C4-2B (cell line): Measurements from ENCODE around the gene FURIN.
"Not testable (repeated sequence)": the region's sequence is repeated elsewhere in the genome, so short reads cannot be mapped to it uniquely, and the experiment has no call there.

Experiments
- H3K27ac ChIP-seq: fragments of 450-650 bp; 2 replicates; pipeline ENCODE4 v1.5.1; 2017
- CTCF ChIP-seq: fragments of 450-650 bp; conservative IDR thresholded peaks from 2 replicates; pipeline ENCODE4 v1.5.1; 2017; ENCODE audit warnings: mild to moderate bottlenecking
- ZFX ChIP-seq: fragments of 450-650 bp; IDR thresholded peaks from 2 replicates; pipeline ENCODE4 v1.6.1; 2017

The FURIN gene

DNA sequence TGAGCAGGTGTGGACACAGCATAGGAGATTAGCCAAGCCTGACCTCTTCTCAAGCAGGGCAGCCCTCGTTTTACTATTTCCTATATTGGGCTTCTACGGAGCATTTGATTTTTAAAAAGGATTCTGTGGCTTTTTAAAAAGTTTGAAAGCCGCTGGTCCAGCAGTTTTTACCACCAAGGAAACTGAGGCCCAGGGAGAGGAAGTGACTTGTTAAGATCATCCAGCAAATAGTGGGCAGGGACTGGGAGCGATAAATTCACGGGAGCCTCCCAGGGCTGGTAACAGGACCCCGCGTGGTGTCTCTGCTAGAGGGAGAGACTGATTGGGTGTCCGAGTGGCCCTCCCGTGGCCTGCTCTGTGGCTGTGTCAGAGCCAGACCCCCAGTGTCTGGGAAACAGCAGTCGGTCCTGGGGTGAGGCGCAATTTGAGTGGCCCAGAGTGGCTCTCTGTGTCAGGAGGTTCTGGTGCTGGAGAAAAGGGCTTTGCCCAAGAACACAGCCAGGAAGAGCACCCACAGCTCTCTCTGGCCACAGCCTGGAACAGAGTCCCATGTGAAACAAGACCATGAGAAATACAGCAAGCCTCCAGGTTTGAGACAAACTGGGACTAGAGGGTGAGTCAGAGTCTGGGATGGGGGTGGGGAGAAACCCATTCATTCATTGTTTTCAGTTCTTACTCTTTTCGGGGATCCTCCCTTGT lies 4.2 kb downstream of the FURIN start:
- H3K27ac ChIP-seq: no peak overlapping the region; the same call in 1 of the 2 replicates
- no peak for TF ChIP-seq ZFX
- no peak for TF ChIP-seq CTCF

DNA sequence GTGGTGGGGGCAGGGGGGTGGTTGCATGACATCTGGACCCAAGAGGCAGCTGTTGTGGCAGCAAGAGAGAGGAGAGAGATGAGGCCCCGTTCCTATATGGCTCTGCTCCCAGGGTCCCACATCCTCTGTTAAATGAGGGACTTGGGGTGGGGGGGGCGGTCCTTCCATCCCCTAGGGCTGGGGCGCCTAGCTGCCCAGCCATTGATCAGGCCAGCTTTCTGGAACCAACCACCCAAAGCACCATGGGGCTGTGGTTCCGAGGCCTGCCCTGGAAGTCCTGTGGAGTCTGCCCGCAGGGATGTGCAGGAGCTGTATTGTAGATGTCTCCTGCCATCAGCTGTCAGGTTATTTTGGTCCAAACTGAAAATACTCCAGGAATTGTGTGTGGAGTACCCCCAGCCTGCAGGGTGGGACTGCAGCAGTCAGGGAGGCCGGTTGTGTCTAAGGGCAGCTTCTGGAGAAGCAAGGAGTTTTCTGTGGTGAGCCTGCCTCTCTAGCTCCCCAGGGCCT lies 5.2 kb downstream of the FURIN start:
- H3K27ac ChIP-seq: no peak overlapping the region
- TF ChIP-seq CTCF (no peak), ZFX (no peak)

- no peak for TF ChIP-seq ZFX
- no peak for TF ChIP-seq CTCF
- no peak overlapping the region for H3K27ac ChIP-seq
Measured at GRCh38 chr15:90873998-90874605, 5.7 kb downstream of the FURIN start.

DNA sequence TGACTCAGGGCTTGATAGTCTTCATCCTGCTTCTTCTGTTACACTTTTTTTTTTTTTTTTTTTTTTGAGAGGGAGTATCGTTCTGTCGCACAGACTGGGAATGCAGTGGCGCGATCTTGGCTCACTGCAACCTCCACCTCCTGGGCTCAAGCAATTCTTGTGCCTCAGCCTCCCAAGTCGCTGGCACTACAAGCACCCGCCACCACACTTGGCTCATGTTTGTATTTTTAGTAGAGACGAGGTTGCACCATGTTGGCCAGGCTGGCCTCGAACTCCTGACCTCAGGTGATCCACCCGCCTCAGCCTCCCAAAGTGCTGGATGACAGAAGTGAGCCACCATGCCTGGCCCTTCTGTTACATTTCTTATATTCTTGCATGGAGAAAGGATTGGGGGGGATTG lies 6.6 kb downstream of the FURIN start:
- not testable (repeated sequence) for H3K27ac ChIP-seq

- H3K27ac ChIP-seq: no peak overlapping the region
- TF ChIP-seq CTCF (no peak), ZFX (no peak)
Measured at GRCh38 chr15:90875549-90875981, 7.2 kb downstream of the FURIN start.

- TF ChIP-seq CTCF (no peak), ZFX (no peak)
- no peak overlapping the region for H3K27ac ChIP-seq
Measured at GRCh38 chr15:90876046-90876445, 7.7 kb downstream of the FURIN start.

DNA sequence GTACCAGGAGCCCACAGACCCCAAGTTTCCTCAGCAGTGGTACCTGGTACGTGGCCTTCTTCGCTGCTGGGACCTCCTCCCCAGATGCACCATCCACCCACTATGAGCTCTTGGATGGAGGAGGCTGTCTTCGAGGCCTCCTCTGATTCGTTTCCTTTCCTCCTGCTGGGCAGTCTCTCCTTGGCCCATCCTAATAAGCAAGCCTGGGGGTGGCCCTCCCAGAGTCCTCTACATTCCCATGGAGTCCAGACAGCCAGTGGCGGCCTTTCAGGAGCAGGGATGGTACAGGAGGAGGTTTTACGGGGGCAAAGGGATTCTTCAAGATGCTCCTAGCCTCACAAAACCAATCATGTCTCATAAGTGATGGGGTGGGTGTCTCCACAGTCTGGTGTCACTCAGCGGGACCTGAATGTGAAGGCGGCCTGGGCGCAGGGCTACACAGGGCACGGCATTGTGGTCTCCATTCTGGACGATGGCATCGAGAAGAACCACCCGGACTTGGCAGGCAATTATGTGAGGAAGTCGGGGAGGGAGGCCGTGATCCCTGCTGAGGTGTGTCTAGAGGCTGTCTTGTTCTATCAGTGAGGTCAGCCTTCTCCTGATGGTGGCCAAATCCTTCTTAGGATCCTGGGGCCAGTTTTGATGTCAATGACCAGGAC lies 8.3 kb downstream of the FURIN start:
- no peak for TF ChIP-seq CTCF
- no peak for TF ChIP-seq ZFX
- H3K27ac ChIP-seq: no peak overlapping the region
